ENCODE results near the gene CCDC187. TPM values are rescaled to one million over a fixed set of nuclear protein-coding genes. Genes with fewer than 3 reads are reported as not detected.

CCDC187 gene
- total RNA-seq, 1 donor from 2014 or later: not detected

DNA sequence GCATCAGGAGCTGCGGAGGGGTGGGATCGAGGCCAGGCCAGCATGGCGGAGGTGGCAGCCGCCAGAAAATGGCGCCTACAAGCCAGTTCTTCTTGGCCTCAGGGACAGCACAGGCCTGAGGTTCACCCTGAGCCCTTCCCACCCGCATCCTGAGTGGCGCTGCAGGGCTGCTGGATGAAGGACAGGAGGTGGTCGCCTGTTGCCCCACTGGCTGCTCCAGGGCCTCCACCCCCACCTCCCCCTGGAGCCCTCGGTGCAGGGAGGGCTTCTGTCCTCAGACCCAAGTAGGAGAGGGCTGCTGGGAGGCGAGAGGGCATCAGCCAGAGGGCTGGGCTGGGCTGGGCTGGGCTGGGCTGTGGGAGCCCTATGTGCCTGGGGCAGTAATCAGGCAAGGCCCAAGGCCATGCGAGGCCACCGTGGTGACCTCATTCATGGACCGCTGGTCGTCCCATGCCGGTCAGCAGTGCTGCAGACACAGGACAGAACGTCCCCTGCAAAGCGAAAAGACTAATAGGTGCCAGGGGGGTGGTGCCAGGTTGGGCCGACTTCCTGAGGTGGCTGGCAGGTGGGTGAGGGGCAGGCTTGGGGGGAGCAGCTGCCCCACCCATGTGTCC, 37.3 kb upstream of the CCDC187 start:
- DNase-seq (peak; percentile 84), ATAC-seq (peak; percentile 46)
- intact Hi-C loops (cut with micrococcal nuclease): no loop called here

DNA sequence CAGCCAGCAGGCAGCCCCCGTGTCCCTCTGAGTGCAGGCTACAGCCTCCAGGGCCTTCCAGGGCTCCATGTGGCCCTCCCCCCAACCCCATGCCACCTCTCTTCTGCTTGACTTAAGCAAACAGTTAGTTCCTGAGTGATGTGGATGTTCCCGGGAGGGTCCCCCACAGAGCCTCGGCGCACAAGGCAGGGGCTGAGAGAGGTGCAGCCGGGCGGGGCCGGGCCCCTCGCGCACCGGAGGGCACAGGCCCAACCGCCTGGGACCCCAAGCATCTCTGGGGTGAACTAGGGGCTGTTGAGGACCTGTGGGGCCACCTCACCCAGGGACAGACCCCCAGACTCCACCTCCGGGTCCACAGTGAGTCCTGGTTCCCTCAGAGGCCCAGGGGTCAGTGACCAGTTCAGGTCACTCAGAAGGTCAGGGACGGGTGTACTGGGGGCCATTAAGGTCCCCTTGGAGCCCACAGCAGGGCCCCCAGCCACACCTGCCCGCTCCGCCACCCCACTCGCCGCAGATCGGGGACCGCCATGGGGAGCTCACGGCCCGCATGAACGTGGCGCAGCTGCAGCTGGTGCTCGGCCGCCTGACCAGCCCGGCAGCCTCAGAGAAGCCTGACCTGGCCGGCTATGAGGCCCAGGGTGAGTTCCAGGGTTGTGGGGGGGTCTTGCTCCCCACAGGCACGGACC, 36.6 kb upstream of the CCDC187 start:
- no peak for DNase-seq
- no peak for ATAC-seq
- intact Hi-C loops (cut with micrococcal nuclease): no loop called here

DNA sequence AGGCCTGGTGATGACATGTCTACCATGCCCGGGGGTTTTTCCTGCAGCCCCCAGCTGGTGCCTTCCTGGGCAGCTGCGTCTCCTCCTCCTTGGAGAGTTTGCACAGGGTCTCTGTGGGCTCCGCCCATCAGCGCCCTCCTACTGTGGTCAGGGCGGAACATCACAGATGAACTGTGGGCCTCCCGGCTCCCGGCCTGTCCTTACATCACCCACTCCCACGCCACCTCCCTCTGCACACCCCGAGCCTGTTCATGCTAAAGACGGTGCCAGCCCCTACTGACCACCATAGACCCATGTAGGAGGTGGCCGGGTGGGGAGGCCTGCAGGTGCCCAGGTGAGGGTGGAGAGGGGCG, 36.0 kb upstream of the CCDC187 start:
- intact Hi-C loops (cut with micrococcal nuclease): no loop called here
- DNase-seq (no peak), ATAC-seq (no peak)

DNA sequence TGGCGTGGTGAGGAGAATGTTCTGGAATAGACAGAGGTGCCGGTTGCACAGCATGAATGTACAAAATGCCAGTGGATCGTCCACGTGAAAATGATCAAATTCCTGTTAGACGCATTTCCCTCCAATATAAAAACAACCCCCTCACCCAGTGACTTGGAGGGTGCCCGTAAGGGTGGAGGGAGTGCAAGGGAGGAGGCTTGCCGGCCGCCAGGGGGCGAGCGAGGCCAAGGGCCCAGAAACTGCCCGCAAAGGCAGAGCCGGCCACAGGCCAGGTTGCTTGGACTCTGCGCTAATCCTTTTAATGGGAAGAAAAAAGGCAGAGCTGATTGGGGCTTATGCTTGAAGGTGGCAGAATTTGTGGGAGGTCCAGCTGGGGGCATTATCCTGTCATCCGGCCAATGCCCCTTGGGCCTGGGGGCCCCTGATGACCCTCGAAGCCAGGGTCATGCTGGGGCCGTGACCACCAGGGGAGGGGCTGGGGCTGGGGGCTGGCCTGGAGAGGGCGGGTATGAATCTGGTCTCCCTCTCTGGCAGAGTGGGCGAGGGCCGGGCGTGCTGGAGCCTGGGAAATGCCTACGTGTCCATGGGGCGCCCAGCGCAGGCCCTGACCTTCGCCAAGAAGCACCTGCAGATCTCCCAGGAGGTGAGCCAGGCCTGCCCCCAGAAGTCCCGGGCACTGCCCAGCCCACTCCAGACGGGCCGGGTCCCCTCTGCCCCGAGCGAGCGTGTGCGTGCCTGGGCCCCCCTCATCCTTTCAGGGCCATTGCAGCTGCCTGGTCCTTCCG, 35.5 kb upstream of the CCDC187 start:
- peak; percentile 89 for DNase-seq
- intact Hi-C loops (cut with micrococcal nuclease): no loop called here
- ATAC-seq: peak; percentile 16

DNA sequence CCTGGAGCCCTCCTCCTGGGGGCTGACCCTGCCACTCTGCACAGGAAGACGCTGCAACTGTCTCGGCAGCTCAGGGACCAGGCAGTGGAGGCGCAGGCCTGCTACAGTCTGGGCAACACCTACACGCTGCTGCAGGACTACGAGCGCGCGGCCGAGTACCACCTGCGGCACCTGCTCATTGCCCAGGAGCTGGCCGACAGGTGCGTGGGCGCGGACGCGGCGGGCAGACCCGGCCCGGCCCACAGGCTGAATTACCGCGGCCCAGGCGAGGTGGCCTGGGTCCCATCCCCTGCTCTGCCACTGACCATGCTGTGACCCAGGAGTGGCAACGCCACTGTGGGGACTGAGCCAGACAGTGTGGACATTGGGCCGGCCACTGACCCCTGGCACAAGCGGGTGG, 34.6 kb upstream of the CCDC187 start:
- ATAC-seq (no peak), DNase-seq (peak; percentile 32)
- intact Hi-C loops (cut with micrococcal nuclease): no loop called here

DNA sequence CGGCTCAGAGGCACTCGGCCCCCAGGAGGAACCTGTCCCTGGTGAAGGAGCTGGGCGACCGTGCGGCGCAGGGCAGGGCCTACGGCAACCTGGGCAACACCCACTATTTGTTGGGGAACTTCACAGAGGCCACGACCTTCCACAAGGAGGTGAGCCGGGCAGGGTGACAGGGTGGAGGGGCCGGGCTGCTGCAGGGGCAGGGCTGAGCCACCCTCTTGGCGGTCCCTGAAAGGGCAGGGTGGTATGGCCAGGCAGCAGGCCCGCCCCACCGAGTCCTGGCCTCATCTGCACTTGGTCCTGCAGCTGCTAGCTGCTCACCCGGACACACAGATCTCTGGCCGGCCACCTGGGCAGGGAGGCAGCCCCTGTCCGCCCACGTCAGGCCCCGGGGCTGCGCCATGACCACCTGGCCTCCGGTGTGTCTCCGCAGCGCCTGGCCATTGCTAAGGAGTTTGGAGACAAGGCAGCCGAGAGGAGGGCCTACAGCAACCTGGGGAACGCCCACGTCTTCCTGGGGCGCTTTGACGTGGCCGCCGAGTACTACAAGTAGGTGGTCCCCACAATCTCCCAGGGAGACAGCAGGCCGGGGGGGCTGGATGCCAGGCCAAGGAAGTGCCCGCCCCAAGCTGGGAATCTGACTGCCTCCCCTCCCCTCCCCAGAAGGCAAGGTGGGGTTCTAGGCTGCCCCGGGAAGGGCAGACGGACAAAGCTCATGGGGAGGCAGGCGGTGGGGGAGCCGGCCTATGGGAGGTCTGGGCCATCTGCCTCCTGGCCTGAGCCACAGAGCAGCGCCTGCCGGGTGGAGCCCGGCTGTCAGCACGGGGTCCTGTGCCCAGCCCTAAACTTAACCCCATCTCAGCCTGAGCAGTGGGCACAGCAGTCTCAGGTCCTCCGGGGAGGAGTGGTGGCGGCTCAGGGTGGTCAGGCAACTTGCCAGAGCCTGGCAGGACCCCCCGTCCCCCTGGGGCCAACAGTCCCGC, 33.8 kb upstream of the CCDC187 start:
- peak; percentile 26 for DNase-seq
- intact Hi-C loops (cut with micrococcal nuclease): no loop called here

DNA sequence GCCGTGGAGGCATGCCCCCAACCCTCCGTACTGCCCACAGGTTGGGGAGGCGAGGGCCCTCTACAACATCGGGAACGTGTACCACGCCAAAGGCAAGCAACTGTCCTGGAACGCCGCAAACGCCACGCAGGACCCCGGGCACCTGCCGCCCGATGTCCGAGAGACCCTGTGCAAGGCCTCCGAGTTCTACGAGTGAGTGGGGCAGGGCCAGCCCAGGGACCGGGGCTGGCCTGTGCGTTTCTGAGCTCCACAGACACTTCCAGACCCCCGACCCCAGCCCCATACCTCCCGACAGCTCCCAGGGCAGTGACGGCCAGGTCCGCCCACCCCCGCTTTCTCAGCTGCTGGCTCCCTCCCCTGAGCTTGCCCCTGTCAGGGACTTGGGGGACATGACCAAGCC, 33.0 kb upstream of the CCDC187 start:
- no peak for DNase-seq
- intact Hi-C loops (cut with micrococcal nuclease): no loop called here
- ATAC-seq: no peak

More for the DNA sequence above, 33.8 kb upstream of the CCDC187 start:
- no peak for ATAC-seq

DNA sequence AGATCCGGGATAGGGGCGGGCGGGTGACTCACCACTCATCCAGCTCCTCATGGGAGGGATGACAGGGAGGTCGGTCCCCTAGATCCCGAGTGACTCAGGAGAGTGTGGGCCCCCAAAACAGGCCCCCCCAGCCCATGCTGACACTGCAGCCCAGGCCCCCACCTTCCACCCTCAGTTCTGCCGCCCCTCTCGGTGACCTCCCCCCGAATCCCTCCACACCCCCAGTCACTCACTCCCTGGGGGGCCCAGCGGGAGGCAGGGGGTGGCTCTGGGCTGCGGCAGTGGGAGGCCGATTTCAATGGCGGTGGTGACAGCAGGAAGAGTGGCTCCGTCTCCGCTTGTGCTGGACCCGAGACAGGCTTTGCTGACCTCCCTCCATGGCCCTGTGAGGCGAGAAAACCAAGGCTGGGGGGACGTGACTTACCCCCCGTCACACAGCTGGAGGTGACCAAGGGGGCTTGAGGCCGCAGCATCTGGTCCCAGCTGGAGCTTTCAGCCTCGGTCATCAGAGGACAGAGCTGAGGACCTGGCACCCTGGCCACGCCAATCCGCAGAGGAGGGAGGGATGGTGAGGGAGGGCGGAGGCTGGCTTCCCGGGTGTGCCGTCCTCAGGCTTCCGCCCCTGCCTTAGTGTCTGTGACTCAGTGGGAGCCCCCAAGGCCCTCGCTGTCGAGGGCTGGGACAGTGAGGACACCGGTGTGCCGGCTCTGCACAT, 32.4 kb upstream of the CCDC187 start:
- DNase-seq (peak; percentile 61), ATAC-seq (peak; percentile 6)
- intact Hi-C loops (cut with micrococcal nuclease): no loop called here

DNA sequence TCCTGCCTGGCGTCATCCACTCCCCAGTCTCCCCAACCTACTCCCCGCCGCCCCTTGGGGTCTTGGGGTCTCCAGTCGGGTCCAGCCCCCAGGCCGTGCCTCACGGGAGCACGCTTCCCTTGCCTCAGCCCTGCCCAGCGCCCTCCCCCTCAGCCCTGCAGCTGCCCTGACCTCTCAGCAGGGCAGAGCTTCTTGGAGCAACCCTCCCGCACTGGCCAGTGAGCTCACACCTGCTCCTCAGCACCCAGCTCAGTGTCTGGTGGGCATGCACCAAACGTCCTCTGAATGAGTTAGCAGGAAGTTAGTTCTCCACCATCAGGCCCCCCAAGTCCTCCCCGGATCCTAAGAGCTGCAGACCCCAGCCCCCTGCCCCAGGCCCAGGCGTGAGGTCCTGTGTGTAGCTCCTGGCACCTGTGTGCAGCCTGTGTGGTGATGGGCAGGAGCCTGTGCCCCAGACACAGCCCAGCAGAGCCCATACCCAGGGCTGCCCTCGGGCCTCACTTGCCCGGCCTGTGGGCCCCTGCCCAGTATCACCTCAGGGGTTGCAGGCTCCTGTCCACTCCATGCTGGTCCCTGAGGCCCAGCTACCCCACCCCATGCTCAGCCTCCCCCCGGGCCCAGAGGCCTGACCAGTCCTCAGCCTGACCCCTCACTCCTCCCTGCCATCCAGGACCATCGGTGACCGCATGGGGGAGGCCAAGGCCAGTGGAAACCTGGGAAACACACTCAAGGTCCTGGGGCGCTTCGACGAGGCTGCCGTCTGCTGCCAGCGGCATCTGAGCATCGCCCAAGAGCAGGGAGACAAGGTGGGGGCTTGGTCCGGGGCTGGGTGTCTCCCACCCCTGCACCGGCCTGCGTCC, 31.6 kb upstream of the CCDC187 start:
- DNase-seq: no peak
- ATAC-seq: no peak
- intact Hi-C loops (cut with micrococcal nuclease): no loop called here

DNA sequence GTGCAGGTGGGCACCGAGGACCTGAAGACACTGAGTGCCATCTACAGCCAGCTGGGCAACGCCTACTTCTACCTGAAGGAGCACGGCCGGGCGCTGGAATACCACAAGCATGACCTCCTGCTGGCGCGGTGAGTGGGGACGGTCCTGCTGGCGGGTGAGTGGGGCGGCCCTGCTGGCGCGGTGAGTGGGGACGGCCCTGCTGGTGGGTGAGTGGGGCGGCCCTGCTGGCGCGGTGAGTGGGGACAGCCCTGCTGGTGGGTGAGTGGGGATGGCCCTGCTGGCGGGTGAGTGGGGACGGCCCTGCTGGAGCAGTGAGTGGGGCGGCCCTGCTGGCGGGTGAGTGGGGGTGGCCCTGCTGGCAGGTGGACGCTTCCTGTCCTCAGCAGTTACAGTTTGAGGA, 30.6 kb upstream of the CCDC187 start:
- intact Hi-C loops (cut with micrococcal nuclease): no loop called here
- no peak for ATAC-seq
- no peak for DNase-seq

DNA sequence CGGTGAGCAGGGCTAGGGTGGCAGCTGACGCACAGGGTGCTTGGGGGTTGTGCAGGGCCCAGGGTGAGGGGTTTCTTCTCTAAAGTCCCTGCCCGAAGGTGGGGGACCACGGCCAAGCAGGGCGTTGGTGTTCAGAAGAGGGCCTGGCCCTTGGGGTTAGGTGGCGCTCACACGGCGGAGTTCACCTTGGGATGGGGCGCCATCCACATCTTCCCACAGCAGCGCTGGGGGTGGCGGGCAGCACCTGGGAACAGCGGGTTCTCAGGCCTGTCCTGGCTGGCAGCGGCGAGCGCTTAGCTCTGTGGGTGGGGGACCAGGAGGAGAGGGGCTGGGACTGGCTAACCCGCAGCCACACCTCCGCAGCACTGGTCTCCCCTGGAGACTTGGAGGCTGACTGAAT, 29.6 kb upstream of the CCDC187 start:
- intact Hi-C loops (cut with micrococcal nuclease): no loop called here
- DNase-seq: peak; percentile 19

DNA sequence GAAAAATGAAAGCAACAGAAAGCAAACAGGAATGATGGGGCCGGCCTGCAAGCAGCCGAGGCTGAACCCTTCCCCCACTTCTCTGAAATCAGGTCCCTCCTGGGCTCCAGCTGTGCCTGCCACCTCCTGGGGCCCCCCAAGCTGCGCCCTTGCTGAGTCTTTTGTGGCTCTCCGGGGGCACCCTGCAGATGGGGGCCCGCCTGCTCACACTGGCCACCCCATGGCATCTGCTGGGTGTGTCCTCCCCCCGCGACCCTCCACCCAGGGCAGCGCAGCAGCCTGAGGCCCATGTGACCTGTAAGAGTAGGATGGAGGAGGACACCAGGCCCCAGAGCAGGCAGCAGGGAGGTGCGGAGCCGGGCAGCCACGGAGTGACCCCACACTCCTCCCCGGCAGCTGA, 29.2 kb upstream of the CCDC187 start:
- DNase-seq: peak; percentile 15
- ATAC-seq: no peak
- intact Hi-C loops (cut with micrococcal nuclease): no loop called here

More for the DNA sequence above, 29.6 kb upstream of the CCDC187 start:
- no peak for ATAC-seq

DNA sequence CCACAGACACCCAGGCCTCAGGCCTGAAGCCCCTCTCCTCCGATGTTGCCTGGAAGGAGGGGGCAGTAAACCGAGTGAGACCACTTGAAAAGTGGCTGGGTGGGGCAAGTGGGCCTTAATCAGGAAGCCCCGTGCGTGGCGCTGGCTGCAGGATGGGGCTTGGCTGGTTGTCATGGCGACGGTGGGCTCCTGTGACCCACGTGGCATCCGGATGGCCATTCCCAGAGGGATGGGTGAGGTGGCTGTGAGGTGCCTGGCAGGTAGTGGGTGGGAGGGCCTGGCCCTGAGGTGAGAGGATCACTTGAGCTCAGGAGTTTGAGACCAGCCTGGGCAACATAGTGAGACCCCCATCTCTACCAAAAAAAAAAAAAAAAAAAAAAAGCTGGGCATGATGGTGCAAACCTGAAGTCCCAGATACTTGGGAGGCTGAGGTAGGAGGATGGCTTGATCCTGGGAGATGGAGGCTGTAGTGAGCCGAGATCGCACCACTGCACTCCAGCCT, 28.6 kb upstream of the CCDC187 start:
- peak; percentile 20 for DNase-seq
- intact Hi-C loops (cut with micrococcal nuclease): no loop called here

DNA sequence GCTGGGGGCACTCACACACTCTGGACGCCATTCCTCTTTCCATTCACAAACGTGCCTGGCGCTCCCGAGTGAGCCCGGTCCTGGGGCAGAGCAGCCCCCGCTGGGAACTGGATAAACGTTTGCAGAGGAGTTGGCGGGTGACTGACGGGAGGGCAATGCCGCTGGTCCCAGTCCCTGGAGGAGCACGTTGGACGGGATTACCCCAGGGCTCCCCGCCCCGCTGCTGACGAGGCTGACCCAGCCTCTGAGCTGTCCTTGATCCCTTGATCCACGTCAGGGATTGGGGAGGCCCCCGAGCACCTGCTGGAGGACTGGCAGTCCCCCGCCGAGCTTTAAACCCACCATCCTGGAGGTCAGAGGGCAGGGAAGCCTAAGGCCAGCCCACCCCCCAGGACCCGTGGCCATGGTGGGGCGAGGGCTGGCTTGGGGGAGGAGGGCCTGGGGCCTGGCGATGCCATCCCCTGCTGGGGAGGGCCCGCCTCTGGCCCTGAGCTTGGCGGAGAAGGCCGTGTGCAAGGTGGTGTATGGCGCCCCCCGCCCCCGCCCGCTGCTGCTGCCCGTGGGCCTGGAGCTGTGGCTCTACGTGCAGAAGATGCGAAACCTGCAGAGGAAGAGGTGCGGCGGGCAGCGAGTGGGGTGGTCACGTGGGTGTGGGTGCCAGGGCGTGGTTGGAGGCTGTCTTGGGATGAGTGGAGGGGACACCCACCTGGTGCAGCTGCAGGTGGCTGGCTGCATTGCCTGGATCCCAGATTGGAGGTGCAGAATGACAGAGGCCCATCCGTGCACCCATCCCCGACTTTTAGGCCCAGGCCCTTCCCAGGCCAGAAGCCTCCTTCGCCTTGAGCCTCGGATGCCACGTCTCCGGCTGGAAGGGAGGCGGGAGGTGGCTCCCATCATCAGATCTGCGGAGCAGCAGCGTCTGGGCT, 27.9 kb upstream of the CCDC187 start:
- ATAC-seq (no peak), DNase-seq (peak; percentile 24)
- intact Hi-C loops (cut with micrococcal nuclease): no loop called here

More for the DNA sequence above, 28.6 kb upstream of the CCDC187 start:
- no peak for ATAC-seq

DNA sequence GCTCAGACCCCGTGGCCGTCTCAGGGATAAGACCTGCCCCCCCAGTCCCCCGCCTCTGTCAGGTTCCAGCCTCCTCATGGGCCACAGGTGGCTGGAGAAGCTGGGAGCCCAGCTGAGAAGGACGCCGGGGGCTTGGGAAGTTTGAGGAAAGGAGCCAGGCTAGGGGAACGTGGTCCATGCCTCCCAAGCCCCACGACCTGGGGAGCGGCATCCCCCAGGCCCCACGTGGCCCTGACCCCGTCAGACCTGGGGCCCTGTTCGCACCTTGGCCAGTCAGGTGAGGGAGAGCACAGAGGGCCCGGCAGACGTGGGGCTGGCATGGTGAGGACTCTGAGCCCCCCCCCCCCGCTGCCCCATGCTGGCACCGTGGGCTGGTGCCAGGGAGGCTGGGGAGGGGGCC, 27.1 kb upstream of the CCDC187 start:
- intact Hi-C loops (cut with micrococcal nuclease): no loop called here
- DNase-seq (peak; percentile 19), ATAC-seq (no peak)

DNA sequence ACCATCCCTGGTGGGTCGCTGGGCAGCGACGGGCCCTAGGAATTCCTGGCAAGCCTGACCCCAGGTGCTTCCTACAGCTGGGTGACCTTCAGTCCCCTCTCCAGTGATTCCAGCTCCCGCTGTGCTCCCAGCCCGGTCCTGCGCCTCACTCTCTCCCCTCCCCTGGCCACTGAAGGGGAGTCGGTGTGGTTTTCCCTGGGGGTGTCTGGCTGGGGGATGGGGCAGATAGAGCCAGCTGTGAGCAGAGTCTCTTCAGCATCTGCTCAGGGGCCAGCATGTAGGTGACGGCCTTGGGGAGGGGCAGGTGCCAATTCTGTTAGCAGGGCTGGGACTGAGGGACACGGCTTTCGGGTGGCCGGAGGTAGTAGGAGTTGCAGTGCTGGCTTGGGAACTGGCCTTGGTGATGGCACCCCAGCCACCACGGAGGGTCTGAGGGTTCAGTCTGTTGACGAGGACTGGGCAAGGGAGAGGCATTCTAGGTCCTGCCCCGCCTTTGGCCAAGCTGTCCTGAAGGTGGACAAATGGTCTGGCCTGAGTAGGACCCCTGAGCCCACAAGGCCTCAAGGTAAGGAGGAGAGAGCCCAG, 26.6 kb upstream of the CCDC187 start:
- ATAC-seq (no peak), DNase-seq (peak; percentile 24)
- intact Hi-C loops (cut with micrococcal nuclease): no loop called here

All from left ventricle myocardium superior (tissue), 1 donor.